PC-3 (cell line): ENCODE results near the gene CDIP1.

Source experiments
- EZH2 ChIP-seq: fragments of 300-600 bp; sonication (generic); IDR thresholded peaks from one replicate; pipeline ENCODE4 v1.6.1; 2017; ENCODE audit warnings: antibody characterized with exemption, mild to moderate bottlenecking, low read length; ENCODE audit not compliant: unreplicated experiment
- EZH2phosphoT487 ChIP-seq: fragments of 300-600 bp; sonication (generic); IDR thresholded peaks from 2 replicates; pipeline ENCODE4 v1.6.1; 2018; ENCODE audit warnings: mild to moderate bottlenecking, antibody characterized with exemption, low read length, borderline replicate concordance
- TF ChIP-seq, protein P1 (sequence below): fragments of 300-600 bp; sonication (generic); conservative IDR thresholded peaks from 2 replicates; pipeline ENCODE4 v1.5.1; 2017; ENCODE audit warnings: antibody characterized with exemption, low read depth, mild to moderate bottlenecking, low read length

DNA sequence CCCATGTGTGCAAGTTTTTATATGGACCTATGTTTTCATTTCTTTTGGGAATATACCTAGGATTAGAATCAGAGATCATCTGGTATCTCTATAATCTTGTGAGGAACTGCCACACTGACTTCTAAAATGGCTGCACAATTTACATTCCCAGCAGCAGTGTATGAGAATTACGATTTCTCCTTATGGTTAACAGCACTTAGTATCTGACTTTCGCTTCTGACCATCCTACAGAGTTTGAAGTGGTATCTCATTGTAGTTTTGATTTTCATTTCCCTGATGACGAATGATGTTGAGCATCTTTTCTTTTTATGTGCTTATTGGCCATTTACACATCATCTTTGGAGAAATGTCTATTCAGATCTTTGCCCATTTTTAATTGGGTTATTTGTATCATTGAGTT, 27.6 kb upstream of the CDIP1 start:
- TF ChIP-seq, protein P1, sequence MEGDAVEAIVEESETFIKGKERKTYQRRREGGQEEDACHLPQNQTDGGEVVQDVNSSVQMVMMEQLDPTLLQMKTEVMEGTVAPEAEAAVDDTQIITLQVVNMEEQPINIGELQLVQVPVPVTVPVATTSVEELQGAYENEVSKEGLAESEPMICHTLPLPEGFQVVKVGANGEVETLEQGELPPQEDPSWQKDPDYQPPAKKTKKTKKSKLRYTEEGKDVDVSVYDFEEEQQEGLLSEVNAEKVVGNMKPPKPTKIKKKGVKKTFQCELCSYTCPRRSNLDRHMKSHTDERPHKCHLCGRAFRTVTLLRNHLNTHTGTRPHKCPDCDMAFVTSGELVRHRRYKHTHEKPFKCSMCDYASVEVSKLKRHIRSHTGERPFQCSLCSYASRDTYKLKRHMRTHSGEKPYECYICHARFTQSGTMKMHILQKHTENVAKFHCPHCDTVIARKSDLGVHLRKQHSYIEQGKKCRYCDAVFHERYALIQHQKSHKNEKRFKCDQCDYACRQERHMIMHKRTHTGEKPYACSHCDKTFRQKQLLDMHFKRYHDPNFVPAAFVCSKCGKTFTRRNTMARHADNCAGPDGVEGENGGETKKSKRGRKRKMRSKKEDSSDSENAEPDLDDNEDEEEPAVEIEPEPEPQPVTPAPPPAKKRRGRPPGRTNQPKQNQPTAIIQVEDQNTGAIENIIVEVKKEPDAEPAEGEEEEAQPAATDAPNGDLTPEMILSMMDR: no peak
- TF ChIP-seq EZH2 (no peak), EZH2phosphoT487 (no peak)
